ENCODE results near the gene RNF128. TPM values are rescaled to one million over a fixed set of nuclear protein-coding genes. Genes with fewer than 3 reads are reported as not detected.

RNF128 gene, protein sequence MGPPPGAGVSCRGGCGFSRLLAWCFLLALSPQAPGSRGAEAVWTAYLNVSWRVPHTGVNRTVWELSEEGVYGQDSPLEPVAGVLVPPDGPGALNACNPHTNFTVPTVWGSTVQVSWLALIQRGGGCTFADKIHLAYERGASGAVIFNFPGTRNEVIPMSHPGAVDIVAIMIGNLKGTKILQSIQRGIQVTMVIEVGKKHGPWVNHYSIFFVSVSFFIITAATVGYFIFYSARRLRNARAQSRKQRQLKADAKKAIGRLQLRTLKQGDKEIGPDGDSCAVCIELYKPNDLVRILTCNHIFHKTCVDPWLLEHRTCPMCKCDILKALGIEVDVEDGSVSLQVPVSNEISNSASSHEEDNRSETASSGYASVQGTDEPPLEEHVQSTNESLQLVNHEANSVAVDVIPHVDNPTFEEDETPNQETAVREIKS
- total RNA-seq (2014; rRNA removed; shearing (Covaris generic)) = 0.43 TPM in 1 of 2 replicates, not detected in the other

DNA sequence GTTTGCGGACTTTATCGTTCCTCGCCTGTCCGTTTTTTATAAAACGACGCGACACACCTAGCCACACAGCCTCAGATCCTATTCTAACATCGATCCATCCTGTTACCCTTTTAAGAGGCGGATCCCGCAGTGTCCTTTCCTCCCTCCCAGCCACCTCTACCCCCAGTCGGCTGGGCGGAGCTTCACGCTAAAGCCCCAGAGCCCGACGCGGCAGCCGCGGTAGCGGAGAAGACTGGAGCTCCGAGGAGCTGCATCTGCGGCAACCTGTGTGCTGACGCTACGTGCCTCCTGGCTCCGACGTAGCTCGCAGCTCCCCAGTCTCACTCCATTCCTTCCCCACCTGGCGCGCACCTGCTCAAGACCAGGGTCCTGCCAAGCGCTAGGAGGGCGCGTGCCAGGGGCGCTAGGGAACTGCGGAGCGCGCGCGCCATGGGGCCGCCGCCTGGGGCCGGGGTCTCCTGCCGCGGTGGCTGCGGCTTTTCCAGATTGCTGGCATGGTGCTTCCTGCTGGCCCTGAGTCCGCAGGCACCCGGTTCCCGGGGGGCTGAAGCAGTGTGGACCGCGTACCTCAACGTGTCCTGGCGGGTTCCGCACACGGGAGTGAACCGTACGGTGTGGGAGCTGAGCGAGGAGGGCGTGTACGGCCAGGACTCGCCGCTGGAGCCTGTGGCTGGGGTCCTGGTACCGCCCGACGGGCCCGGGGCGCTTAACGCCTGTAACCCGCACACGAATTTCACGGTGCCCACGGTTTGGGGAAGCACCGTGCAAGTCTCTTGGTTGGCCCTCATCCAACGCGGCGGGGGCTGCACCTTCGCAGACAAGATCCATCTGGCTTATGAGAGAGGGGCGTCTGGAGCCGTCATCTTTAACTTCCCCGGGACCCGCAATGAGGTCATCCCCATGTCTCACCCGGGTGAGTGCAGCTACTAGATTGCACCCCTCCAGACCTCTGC is at the start of gene RNF128:
TSS of gene RNF128 (plus strand) at position 217 of the 953 bp plus-strand sequence. CDS start at position 430, 213 bp downstream.
- peak; percentile 37 for DNase-seq (ENCODE audit: low spot score)
- in situ Hi-C loops (cut with HindIII; ENCODE audit: low sequenced_read_pairs) = no loop called here

DNA sequence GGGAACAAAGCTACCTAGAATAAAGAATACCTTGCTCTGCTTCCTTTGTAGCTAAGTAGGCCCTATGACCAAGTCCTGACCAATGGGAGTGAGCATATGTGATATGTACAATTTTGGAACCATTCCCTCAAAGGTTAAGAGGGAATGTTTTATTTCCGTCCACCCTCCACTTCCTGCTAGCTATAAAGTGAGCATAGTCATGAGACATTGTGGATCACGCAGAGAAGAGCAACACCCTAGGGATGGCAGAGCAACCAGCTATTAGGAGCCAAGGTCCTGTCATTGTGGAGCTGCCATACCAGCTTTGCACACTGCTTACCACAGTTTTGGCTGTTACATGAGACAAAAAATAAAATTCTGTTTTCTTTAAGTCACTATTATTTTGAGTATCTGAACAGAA is 45.8 kb upstream of the RNF128 start:
- DNase-seq (ENCODE audit: low spot score) = no peak
- in situ Hi-C loops (cut with HindIII; ENCODE audit: low sequenced_read_pairs) = no loop called here

DNA sequence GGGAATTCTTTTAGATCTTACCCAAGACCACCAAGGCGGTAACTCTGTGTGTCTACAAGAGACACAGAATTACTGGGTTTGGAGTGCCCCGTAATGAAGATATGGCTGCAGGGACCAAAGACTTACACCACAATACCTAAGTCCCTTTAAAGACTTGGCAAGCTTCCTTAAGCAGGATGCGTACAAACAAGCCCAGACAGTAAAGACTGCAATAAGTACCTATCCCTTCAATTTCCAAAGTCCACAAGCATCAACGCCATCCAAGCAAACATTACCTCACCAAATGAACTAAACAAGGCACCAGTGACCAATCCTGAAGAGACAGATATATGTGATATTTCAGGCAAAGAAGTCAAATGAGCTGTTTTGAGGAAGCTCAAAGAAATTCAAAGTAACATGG is 42.3 kb upstream of the RNF128 start:
- in situ Hi-C loops (cut with HindIII; ENCODE audit: low sequenced_read_pairs) = no loop called here

DNA sequence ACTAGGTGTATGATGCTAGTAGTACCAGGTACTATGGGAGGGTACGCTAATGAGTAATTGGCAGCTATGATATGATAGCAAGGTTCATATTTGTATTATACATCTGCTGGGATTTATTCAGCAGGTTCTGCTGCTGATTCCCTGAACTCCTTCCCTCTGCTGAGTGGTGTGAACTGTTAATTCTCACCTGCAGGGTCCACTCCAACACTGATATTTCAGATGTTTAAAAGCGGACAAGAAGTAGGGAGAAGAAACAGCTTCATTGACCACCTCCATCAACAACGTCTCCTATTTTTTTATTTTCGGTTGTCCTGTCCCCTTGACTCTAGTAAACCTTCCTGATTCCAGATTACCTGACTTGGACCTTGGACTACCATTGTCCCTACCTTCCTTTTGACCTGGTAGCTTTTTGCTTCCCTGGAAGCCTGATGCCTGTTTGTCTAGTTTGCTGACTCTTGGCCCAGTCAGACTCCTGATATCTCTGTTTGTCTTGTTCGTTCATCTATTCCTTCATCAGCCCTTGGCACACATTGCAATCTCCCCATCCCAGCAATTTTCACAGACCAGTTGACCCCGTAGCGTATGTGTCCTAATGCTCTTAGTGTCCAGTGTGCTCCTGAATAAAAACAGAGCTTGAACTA is 34.0 kb upstream of the RNF128 start:
- no peak for DNase-seq (ENCODE audit: low spot score)
- in situ Hi-C loops (cut with HindIII; ENCODE audit: low sequenced_read_pairs) = no loop called here

More for the DNA sequence above, 42.3 kb upstream of the RNF128 start:
- no peak for DNase-seq (ENCODE audit: low spot score)

DNA sequence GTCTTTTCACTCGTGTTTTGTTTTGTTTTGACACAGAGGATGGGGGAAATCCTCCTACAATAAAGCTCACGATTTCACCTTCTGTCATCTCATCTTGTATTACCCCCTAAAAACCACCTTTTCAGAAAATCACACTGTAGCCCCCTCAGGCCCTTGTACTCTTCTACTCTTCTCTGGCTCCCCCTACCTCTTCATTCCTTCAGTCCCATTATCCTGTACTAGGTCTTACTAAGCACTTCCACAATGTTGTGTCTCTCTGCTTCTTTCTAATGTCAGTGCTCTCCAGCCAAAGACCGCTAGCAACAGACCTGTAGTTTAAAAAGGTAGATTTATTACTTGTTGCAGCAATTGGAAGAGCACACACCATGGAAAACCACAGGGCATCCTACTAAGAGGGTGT is 30.0 kb upstream of the RNF128 start:
- in situ Hi-C loops (cut with HindIII; ENCODE audit: low sequenced_read_pairs) = no loop called here
- DNase-seq (ENCODE audit: low spot score) = no peak

DNA sequence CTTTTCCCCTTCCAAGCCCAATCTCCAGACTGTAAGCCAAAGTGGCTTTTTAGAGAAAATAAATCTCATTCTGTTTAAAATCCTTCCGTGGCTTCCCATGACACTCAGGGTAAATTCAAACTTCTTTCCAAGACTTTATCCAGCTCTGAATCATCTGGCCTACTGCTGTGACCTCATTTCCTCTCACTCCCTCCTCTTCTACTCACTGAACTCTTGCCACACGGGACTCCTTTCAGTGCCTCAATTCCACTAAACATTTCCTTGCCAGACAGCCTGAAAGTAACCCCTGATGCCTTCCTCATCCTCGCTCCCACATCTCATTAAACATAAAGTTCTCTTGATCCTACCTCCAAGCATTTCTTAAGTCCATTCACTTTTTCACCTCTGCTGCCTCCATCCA is 27.8 kb upstream of the RNF128 start:
- in situ Hi-C loops (cut with HindIII; ENCODE audit: low sequenced_read_pairs) = no loop called here
- DNase-seq (ENCODE audit: low spot score) = no peak

DNA sequence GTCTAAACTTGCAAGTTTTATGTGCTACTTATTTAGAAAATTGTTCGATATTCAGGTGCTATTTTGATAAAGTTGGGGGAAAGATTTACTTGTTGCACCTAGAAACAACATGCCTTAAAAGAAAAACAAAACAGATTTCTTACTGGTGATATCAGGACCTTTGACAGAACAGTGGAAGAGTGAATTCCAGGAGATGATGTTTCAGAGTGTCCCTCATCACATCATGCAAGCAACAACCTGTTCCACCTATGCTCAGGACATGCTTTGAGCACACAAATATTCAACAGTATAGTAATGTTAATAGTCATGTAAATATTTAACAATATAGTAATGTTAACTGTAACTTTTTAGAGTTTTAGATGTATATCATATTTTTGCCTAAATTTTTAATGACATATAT is 23.9 kb upstream of the RNF128 start:
- no peak for DNase-seq (ENCODE audit: low spot score)
- in situ Hi-C loops (cut with HindIII; ENCODE audit: low sequenced_read_pairs) = no loop called here

DNA sequence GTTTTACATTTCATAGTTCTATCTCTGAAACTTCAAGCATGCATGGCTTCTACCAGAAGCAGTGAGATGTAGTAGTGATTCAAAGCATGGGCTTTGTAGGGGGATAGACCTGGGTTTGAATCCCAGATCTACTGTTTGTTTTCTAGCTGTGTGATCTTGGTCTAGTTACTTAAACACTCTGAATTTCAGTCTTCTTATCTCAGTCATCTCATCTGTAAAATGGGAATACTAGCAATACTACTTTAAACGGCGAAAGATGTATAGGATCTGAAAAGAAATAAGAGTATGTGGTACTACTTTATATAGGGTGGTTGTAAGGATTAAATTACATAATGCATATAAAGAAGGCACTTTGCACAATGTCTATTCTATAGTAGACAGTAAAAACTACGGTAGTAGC is 20.0 kb upstream of the RNF128 start:
- in situ Hi-C loops (cut with HindIII; ENCODE audit: low sequenced_read_pairs) = no loop called here
- no peak for DNase-seq (ENCODE audit: low spot score)

DNA sequence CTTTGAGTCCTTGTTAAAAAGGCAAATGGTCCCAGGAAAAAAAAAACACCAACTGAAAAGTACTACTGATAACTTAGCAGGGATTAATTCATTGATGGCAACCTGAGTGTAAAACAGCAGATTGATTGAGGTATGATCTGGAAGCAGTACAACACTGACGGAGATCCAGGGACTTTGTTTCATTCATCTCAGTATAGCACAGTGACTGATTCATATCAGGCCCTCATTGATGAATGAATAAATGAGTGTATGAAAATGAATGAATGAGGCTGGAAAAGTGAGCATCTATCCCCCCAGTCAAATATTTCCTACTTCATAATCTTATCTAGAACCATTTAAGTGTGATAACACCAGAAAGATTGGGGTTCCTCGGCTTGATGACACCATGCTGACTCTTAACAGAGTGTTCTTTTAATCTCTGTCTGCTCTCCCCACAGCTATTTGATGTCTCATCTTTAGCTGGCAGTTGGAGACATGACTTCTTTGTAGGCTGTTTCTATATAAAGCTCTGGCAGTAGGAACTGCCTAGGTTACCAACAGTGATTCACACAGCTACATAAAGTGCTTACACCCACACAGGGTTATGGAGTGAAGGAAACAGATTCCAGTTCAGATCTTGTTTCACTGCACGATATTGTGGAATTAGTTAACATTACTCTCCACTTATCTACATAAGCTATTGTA is 18.6 kb upstream of the RNF128 start:
- in situ Hi-C loops (cut with HindIII; ENCODE audit: low sequenced_read_pairs) = no loop called here
- DNase-seq (ENCODE audit: low spot score) = no peak

DNA sequence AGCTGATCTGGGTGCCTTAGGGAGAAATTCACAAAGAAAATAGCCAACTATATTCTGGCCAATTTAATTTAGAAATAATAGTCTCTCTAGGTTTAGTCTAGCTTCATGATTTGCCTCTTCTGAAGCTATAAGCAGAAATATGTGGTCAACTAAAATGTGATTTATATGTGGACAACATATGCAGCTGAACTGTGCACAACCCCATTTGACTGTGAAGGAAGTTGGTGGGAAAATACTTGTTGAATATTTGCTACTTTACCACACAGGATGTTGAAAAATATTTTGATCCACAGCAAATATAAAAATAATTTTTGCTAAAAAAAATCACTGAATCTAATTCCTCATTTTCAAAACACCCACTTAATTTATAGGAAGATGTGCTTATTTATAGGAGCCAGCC is 15.7 kb upstream of the RNF128 start:
- DNase-seq (ENCODE audit: low spot score) = no peak
- in situ Hi-C loops (cut with HindIII; ENCODE audit: low sequenced_read_pairs) = no loop called here

DNA sequence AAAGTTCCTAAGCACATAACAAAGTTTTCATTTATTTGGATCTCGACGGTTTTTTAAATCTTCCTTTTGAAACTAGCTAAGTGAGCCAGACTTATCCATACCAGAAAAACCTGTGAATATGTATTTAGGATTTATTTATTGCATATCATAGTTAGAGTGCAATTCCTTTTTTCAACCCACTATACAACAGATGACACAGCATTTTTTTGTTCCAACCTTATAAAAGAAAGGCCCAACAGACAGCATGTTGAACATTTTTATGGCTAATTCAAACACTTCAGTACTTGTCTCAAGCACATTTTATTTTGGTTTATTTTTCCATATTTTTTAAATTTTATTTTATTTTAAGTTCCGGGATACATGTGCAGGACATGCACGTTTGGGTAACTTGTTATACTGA is 15.1 kb upstream of the RNF128 start:
- in situ Hi-C loops (cut with HindIII; ENCODE audit: low sequenced_read_pairs) = no loop called here
- DNase-seq (ENCODE audit: low spot score) = no peak

DNA sequence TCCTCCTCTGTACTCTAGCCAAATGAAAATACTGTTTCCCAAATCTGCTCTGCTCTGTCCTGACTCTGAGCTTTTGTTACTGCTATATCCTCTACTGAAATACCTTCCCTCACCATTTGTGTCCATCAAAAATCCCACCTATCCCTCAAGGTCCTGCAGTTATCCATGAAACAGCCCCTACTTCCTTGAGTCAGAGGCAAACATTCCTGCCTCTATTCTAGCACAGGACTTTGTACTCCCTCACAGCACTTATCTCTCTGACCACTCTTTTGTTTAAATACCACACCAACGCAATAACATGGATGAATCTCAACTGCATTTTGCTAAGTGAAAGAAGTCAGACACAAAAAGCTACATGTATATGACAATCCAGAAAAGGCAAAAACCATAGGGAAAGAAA is 10.5 kb upstream of the RNF128 start:
- DNase-seq (ENCODE audit: low spot score) = no peak
- in situ Hi-C loops (cut with HindIII; ENCODE audit: low sequenced_read_pairs) = no loop called here

DNA sequence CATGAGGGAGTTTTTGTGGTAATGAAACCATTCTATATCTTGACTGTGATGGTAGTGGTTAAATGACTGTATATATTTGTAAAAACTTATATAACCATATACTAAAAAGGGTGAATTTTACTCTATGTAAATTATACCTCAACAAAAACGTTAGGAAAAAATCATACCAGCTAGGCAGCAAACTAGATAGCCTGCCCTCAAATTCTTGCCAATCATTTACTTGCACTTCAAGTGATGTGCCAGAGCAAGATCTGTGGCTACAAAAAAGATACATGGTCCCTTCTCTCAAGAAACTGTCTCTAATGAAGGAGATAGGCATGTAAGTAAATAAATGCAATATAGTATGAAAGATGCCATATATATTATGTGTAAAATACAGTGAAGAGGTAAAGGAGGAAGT is 10.0 kb upstream of the RNF128 start:
- no peak for DNase-seq (ENCODE audit: low spot score)
- in situ Hi-C loops (cut with HindIII; ENCODE audit: low sequenced_read_pairs) = no loop called here

DNA sequence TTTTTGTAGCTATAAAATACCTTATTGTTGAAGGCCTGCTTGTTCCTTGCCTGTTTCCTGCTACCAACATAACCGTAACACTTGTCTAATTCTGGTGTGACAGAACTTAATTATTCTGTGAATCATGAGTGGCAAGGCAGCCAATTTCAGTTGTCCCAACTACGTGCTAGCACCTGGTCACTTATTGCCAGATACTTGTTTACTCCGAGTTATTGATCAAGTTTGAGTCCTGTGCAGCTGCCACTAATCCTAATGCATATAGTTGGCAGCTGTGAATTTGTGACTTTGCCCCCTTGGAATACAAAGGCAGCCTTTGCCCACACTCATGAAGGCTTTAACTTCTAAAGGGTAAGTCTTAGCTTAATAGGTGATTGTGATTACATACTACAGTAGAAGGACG is 7.8 kb upstream of the RNF128 start:
- in situ Hi-C loops (cut with HindIII; ENCODE audit: low sequenced_read_pairs) = no loop called here
- no peak for DNase-seq (ENCODE audit: low spot score)

DNA sequence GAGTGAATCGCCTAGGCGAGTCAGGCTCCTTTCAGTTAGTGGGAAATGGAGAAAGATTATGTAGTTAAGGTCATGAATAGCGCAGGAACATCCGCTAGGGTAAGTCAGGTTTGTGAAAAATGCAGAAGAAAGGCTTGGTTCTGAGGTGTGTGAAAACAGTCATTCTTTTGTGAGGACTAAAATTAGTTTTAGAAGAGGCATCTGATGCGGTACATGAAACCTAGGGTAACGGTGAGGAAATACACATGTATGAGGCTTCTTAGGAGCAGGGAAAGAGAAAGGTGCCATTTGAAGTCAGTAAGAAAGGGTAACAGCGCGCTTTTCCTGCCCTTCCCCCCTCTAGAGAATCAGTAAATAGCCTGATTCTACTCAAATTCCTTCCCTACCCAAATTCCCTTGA is 570 bp upstream of the RNF128 start:
- in situ Hi-C loops (cut with HindIII; ENCODE audit: low sequenced_read_pairs) = no loop called here
- DNase-seq (ENCODE audit: low spot score) = peak; percentile 7

DNA sequence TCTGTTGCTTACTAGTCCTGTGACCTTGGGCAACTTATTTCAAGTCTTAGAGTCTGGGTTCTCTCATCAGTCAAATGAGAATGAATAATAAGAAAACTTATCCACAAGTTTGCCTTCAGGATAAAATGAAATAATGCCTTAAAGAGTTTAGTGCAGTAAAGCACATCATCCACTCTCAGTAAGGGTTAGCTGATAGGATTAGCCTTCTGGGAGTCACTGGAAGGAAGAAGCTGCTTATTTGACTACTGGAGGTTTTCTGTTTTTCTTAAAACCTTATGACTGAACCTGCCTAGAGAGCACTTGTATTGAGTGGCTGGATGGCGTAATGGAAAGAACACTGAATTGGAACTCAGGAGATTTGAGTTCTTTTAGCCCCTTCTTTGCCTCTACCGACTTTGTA is 1.8 kb downstream of the RNF128 start:
- in situ Hi-C loops (cut with HindIII; ENCODE audit: low sequenced_read_pairs) = no loop called here
- no peak for DNase-seq (ENCODE audit: low spot score)

DNA sequence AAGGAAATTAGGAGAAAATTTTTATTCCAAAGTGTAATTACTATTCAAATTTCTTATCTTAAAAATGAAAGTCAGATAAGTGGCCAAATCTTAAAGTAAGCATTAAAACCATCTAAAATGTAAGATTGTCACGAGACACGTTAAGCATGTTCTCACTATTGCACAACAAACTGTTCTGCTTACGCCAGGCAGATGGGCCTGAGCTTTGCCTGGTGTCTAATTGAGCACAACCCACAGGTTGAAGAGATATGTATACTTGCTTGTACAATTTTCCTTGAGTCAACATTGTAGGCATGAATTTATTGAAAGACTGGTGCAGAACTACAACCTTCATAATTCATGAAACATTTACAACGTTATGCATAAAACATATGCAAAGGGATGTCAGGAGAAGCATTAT is 3.9 kb downstream of the RNF128 start:
- no peak for DNase-seq (ENCODE audit: low spot score)
- in situ Hi-C loops (cut with HindIII; ENCODE audit: low sequenced_read_pairs) = no loop called here

DNA sequence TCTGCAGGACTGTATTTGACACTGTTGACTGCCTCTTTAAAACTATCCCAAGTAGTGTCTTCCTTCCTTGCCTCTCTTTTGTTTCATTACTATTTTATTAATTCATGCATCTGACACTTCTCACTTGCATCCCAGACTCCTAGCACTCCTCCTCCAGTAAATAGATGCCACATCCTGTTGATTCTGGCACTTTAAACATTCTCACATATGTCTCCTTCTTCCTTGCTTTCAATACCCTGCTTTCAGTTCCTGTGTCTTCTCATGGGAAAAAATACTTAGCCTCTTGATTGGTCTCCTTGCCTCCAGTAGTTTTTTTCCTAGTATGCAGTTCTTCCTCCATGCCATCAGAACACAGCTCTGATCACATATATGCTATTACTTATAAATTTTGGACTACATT is 5.1 kb downstream of the RNF128 start:
- in situ Hi-C loops (cut with HindIII; ENCODE audit: low sequenced_read_pairs) = no loop called here
- no peak for DNase-seq (ENCODE audit: low spot score)

DNA sequence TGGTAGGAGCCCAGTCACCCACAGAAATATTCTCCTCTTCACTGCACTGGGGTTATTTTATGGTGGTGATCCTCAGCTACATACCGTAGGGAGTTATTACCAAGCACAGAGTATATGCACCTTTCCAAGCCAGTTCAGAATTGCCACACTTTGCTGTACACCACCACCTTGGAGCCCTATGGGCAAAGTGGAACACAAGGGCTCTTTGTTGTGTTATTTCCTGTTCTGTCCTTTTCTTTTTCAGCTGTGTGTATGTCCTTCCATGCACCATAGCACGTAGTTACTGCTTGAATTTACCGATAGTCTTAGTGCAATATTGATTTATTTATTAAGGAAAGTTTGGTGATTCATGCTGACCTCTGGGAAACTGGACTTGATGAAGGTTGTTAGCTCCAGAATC is 8.3 kb downstream of the RNF128 start:
- in situ Hi-C loops (cut with HindIII; ENCODE audit: low sequenced_read_pairs) = no loop called here
- DNase-seq (ENCODE audit: low spot score) = no peak

Measured in G401 (cell line).